ENCODE measurements around the gene TFG. TPM values are rescaled to one million over a fixed set of nuclear protein-coding genes. Genes with fewer than 3 reads are reported as not detected.

The TFG gene
- total and polyA plus RNA-seq, 2 of the 4 experiments (the other 2 are of a cell fraction) = 47.7 to 165 TPM

GRCh38 chr3:100740207-100740606 is 30.9 kb downstream of the TFG start:
- H3K9ac ChIP-seq (ENCODE audit: low read depth, low read length) = no peak overlapping the region
- no peak overlapping the region for H3K56ac ChIP-seq (ENCODE audit: extremely low read depth, insufficient read depth, low read length)
- no peak overlapping the region for H4K8ac ChIP-seq (ENCODE audit: low read depth in 2 of 2, low read length in 2 of 2)
- DNase-seq (no peak), ATAC-seq (ENCODE audit: low read depth) (no peak)
- H2AFZ ChIP-seq (replicated peaks; ENCODE audit: low read length, poor library complexity) = no peak overlapping the region
- no TSS peak for BruUV-seq (replicated peaks)
- H3K4me2 ChIP-seq (ENCODE audit: low read depth, low read length) = no peak overlapping the region
- H3K36me3 ChIP-seq (ENCODE audit: control insufficient read depth, insufficient read depth, low read length) = peaks cover 33% of the 10 kb centered on the region
- H2BK5ac ChIP-seq (ENCODE audit: low read depth, low read length, poor library complexity, severe bottlenecking) = no peak overlapping the region
- H3K79me1 ChIP-seq (ENCODE audit: low read depth in 1 of 2, low read length in 2 of 2) = peaks cover 18 to 37% of the 10 kb centered on the region in 2 experiments
- H3K18ac ChIP-seq (ENCODE audit: low read depth, low read length) = no peak overlapping the region
- H4K20me1 ChIP-seq (ENCODE audit: insufficient read depth, low read length) = peaks cover 18% of the 10 kb centered on the region
- H2AK5ac ChIP-seq (ENCODE audit: low read depth, low read length) = no peak overlapping the region
- no peak overlapping the region for H3K23ac ChIP-seq (ENCODE audit: low read depth, low read length)
- no peaks in the 10 kb centered on the region for H3K9me1 ChIP-seq (ENCODE audit: insufficient read depth, low read length)
- H3K27me3 ChIP-seq (ENCODE audit: control insufficient read depth, insufficient read depth, low read length) = no peaks in the 10 kb centered on the region
- no peak overlapping the region for H2AK9ac ChIP-seq (replicated peaks; ENCODE audit: low read depth, low read length, poor library complexity)
- no peak overlapping the region for H3K4me3 ChIP-seq (ENCODE audit: insufficient read depth, low read depth, low read length)
- dilution Hi-C loops (cut with HindIII; ENCODE audit: low sequenced_read_pairs, unreplicated experiment) (no loop called here), in situ Hi-C loops (cut with MboI; ENCODE audit: low sequenced_read_pairs) (loop anchor here (25.0 kb wide), 1 partner anchor 903 kb away; no protein-coding TSS in a partner anchor), intact Hi-C loops (cut with micrococcal nuclease) (no loop called here)
- H3K27ac ChIP-seq (ENCODE audit: insufficient read depth, low read length) = no peak overlapping the region
- no peak overlapping the region for H3K4ac ChIP-seq (ENCODE audit: low read depth, low read length)
- no peaks in the 10 kb centered on the region for H3K4me1 ChIP-seq (ENCODE audit: control insufficient read depth, insufficient read depth, low read length)
- H3K14ac ChIP-seq (replicated peaks; ENCODE audit: low read depth, low read length) = no peak overlapping the region
- no peak overlapping the region for H4K5ac ChIP-seq (ENCODE audit: low read depth, low read length)
- WGBS, 2 experiments (ENCODE audit: extremely low coverage in 2 of 2, insufficient read length in 1 of 2) = no CpG with 5 or more reads among the region's 1 CpG
- H2BK20ac ChIP-seq (ENCODE audit: low read depth, low read length) = no peak overlapping the region
- CTCF ChIA-PET = no interaction called here
- TF ChIP-seq FOS (IDR thresholded peaks at IDR 0.05; ENCODE audit: low read depth, low read length) = no peak
- POLR2A ChIA-PET (ENCODE audit: unreplicated experiment) = no interaction called here
- no peak overlapping the region for H2BK120ac ChIP-seq (ENCODE audit: low read depth, low read length)
- H4K91ac ChIP-seq (ENCODE audit: insufficient read depth, low read depth, low read length) = no peak overlapping the region
- no peak overlapping the region for H2BK15ac ChIP-seq (ENCODE audit: low read depth, low read length)
- no peaks in the 10 kb centered on the region for H3K9me3 ChIP-seq (ENCODE audit: control insufficient read depth, insufficient read depth, low read length)

All from IMR-90 (cell line).